Fibroblast of villous mesenchyme (primary cell): ENCODE data around the gene DALRD3. TPM values are rescaled to one million over a fixed set of nuclear protein-coding genes. Genes with fewer than 3 reads are reported as not detected.

Experiments
- DNase-seq: peaks from one replicate; pipeline ENCODE4 v3.0.0-alpha.2; 2010; ENCODE audit warnings: low read depth
- H3K4me3 ChIP-seq: 2 replicates; pipeline ENCODE4 v1.5.1; 2011; ENCODE audit warnings: low read depth, mild to moderate bottlenecking, low read length
- total RNA-seq: library from RNA; depleted of rRNA; stranded (reverse); fragments of >200 nt; gene quantifications from 2 replicates; pipeline ENCODE4 v1.2.3, GENCODE V29; 2012
- TF ChIP-seq, protein P1 (sequence below): IDR thresholded peaks from 2 replicates; pipeline ENCODE4 v1.5.1; 2012; ENCODE audit warnings: low read depth, mild to moderate bottlenecking, low read length; ENCODE audit not compliant: insufficient read depth

Gene DALRD3
- total RNA-seq, 1 donor: 40.6 TPM

DNA sequence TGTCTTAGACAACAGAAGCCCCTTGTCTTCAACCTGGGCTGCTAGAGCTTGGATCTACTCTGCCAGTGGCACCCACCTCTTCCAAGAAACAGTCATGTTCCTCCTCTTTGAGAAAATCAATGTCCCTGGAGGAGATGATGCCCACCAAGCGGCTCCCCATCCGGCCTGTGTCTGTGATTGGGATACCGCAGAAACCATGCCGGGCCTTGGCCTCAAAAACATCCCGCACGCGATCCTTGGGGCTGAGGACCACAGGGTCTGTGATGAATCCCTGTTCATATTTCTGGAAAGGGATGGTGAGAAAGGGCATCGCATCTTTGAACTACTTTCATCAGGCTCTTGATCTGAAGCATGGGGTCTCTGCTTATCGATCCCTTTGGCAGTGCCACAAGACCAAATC, 9.3 kb upstream of the DALRD3 start:
- TF ChIP-seq, protein P1, sequence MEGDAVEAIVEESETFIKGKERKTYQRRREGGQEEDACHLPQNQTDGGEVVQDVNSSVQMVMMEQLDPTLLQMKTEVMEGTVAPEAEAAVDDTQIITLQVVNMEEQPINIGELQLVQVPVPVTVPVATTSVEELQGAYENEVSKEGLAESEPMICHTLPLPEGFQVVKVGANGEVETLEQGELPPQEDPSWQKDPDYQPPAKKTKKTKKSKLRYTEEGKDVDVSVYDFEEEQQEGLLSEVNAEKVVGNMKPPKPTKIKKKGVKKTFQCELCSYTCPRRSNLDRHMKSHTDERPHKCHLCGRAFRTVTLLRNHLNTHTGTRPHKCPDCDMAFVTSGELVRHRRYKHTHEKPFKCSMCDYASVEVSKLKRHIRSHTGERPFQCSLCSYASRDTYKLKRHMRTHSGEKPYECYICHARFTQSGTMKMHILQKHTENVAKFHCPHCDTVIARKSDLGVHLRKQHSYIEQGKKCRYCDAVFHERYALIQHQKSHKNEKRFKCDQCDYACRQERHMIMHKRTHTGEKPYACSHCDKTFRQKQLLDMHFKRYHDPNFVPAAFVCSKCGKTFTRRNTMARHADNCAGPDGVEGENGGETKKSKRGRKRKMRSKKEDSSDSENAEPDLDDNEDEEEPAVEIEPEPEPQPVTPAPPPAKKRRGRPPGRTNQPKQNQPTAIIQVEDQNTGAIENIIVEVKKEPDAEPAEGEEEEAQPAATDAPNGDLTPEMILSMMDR: no peak

GRCh38 chr3:49026536-49026935, 8.2 kb upstream of the DALRD3 start:
- no peak for DNase-seq
- TF ChIP-seq, protein P1: no peak
- no peak overlapping the region for H3K4me3 ChIP-seq

More for the DNA sequence above, 9.3 kb upstream of the DALRD3 start:
- H3K4me3 ChIP-seq: no peak overlapping the region
- DNase-seq: no peak

- DNase-seq: no peak
- TF ChIP-seq, protein P1: no peak
- H3K4me3 ChIP-seq: no peak overlapping the region
These were observed 7.6 kb upstream of the DALRD3 start for GRCh38 chr3:49025793-49026520.

DNA sequence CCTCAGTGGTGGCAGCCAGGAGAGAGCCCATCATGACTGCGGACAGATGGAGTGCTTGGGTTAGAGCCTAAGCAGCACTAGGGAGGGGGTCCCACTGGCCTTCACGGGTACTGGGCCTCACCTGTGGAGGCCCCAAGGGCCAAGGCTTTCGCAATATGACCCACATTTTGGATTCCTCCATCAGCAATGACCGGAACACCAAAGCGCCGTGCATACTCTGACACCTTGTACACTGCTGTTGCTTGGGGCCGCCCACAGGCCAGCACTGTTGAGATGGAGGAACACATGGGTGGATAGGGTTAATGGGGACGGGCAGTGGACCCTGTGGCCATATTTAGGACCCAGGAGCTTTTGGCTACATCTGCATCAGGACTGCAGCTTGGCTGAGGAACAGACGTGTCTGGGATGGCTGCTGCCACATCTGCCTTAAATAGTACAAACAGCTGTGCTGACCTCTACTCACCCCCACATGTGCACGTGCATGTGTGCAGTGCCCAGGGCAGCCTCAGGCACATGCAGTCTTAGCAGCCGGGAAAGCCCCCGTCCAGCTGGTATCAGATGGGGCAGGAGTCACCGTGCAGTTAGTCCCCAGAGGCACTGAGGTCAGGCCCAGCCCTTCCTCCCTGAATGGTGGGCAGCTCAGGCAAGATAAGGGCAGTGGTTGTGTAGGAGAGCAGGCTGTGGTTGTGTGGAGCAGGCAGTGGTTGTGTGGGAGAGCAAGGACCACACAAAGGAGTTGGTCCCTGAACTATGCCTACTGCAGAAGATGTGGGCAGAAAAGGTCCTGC, 6.8 kb upstream of the DALRD3 start:
- DNase-seq: no peak
- H3K4me3 ChIP-seq: no peak overlapping the region
- TF ChIP-seq, protein P1: no peak

GRCh38 chr3:49024449-49024848, 6.1 kb upstream of the DALRD3 start:
- no peak for DNase-seq
- TF ChIP-seq, protein P1: no peak
- no peak overlapping the region for H3K4me3 ChIP-seq

DNA sequence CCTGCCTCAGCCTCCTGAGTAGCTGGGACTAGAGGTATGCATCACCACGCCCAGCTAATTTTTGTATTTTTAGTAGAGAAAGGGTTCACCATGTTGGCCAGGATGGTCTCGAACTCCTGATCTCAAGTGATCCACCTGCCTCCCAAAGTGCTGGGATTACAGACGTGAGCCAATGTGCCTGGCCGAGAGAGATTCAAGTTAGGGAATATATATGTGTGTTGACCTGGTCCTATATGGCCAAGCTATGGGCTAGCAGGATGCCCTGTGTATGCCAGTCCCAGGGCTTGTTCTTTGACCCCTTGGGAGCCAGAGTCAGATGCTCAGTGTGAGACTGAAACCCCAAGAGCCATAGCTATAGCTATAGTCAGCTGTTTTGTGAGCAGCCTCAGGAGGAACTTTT, 5.4 kb upstream of the DALRD3 start:
- H3K4me3 ChIP-seq: no peak overlapping the region
- no peak for DNase-seq
- TF ChIP-seq, protein P1: no peak
